Fibroblast of lung (primary cell): ENCODE measurements around the gene NCEH1. TPM values are rescaled to one million over a fixed set of nuclear protein-coding genes. Genes with fewer than 3 reads are reported as not detected.

Experiments
- DNase-seq, 2 donors: peaks; one replicate each; pipeline versions ENCODE4 v3.0.0 to v3.0.0-alpha.2; 2010; ENCODE audit warnings: low read depth in 2 of 2
- H2AFZ ChIP-seq: 2 replicates; pipeline ENCODE4 v1.5.1; 2012; ENCODE audit warnings: low read length, control low read depth, inconsistent platforms
- H3K27ac ChIP-seq: 2 replicates; pipeline ENCODE4 v1.5.1; 2011; ENCODE audit warnings: low read length, control low read depth; ENCODE audit not compliant: insufficient read depth
- H3K27me3 ChIP-seq: 2 replicates; pipeline ENCODE4 v1.5.1; 2011; ENCODE audit warnings: mild to moderate bottlenecking, low read length; ENCODE audit not compliant: control insufficient read depth, insufficient read depth
- H3K36me3 ChIP-seq: 2 replicates; pipeline ENCODE4 v1.5.1; 2011; ENCODE audit warnings: low read length; ENCODE audit not compliant: control insufficient read depth, insufficient read depth
- H3K4me1 ChIP-seq: 2 replicates; pipeline ENCODE4 v1.5.1; 2011; ENCODE audit warnings: low read length; ENCODE audit not compliant: control insufficient read depth, insufficient read depth; ENCODE audit errors: extremely low read depth
- H3K4me2 ChIP-seq: 2 replicates; pipeline ENCODE4 v1.5.1; 2011; ENCODE audit warnings: low read length, control low read depth; ENCODE audit not compliant: insufficient read depth; ENCODE audit errors: extremely low read depth
- H3K4me3 ChIP-seq, 4 experiments: fragments of 200-600 bp in 1 of 4; sonication (generic) in 1 of 4; replicated peaks in 1 of 4; 2 replicates each; pipeline ENCODE4 v1.5.1; 2011 to 2016; ENCODE audit warnings: low read length in 4 of 4, low read depth in 3 of 4, mild to moderate bottlenecking in 3 of 4, control low read depth in 2 of 4, inconsistent platforms in 1 of 4, mixed read lengths in 1 of 4; ENCODE audit not compliant: insufficient read depth in 1 of 4; ENCODE audit errors: control extremely low read depth in 1 of 4
- H3K79me2 ChIP-seq: 2 replicates; pipeline ENCODE4 v1.5.1; 2012; ENCODE audit warnings: mild to moderate bottlenecking, low read length, inconsistent platforms; ENCODE audit not compliant: control insufficient read depth, insufficient read depth
- H3K9ac ChIP-seq: 2 replicates; pipeline ENCODE4 v1.5.1; 2011; ENCODE audit warnings: mild to moderate bottlenecking, low read length, control low read depth; ENCODE audit not compliant: insufficient read depth
- H3K9me3 ChIP-seq: 2 replicates; pipeline ENCODE4 v1.5.1; 2012; ENCODE audit warnings: low read depth, low read length; ENCODE audit not compliant: control insufficient read depth, insufficient read depth
- H4K20me1 ChIP-seq: 2 replicates; pipeline ENCODE4 v1.5.1; 2011; ENCODE audit warnings: low read length; ENCODE audit not compliant: control insufficient read depth, insufficient read depth; ENCODE audit errors: extremely low read depth
- EZH2 ChIP-seq: IDR thresholded peaks from 2 replicates; pipeline ENCODE4 v1.5.1; 2012; ENCODE audit warnings: low read length, control low read depth, mild to moderate bottlenecking; ENCODE audit errors: missing control alignments
- polyA plus RNA-seq, 2 donors: library from polyadenylated mRNA; depleted of rRNA in 1 of 2; stranded (reverse) in 1 of 2; unstranded in 1 of 2; fragments of >200 nt; gene quantifications; 2 replicates each; pipeline ENCODE4 v1.2.1, GENCODE V29; 2011 to 2012; ENCODE audit warnings: missing spikeins in 1 of 2
- total RNA-seq: library from RNA; depleted of rRNA; stranded (reverse); fragments of >200 nt; gene quantifications from 2 replicates; pipeline ENCODE4 v1.2.1, GENCODE V29; 2014
- TF ChIP-seq, protein P1 (sequence below), 2 donors: IDR thresholded peaks in 1 of 2; conservative IDR thresholded peaks in 1 of 2; 1 replicate in 1 of 2; 2 replicates in 1 of 2; pipeline ENCODE4 v1.5.1; 2011 to 2012; ENCODE audit warnings: low read length in 2 of 2, control low read depth in 1 of 2, inconsistent platforms in 1 of 2, low read depth in 1 of 2, mild to moderate bottlenecking in 1 of 2

NCEH1 gene
- total and polyA plus RNA-seq, 2 donors (not counting 1 experiment from before 2014, with no cell fraction given): 9.9 to 11.4 TPM

DNA sequence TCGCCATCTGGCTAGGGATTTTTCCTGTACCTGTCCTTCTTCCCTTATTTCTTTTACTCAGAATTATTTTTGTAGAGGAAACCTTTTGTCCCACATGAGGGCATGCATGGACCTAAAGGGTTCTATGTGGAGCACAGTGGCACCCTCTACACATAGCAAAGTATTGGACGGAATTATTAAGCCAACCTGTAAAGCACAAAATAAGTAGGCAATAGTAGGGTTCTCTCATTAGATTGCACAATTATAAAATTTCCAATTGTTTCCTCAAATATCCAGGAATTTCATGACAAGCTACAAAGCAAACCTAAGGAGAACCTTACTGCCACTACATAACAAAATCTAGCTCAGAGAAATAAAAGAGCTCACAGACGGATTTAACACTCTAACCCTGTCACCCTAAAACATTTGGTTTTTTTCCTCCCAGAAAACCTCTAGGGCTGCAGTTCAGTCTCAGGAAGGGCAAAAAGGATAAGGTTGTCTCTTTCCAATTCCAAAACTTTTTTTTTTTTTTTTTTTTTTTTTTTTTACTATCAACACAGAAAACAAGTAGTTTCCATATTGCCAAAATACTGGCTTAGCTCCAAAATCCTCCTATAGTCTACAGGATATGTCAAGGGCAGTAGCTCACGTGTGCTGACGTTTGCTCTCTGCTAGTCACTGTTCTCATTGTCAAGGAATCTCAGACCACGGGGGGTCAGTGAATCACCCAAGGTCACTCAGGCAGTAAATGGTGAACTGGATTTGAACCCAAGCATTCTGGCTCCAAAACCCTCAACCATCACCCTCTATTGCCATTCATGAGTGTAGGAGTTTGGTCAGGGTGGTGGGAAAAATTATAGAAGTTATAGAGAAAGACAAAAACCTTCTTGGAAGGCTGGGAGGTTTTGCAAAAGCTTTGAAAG, 52.3 kb downstream of the NCEH1 start:
- Histone ChIP-seq H4K20me1 (no peaks in the 10 kb centered on the region), H3K4me2 (no peak overlapping the region), H3K27ac (peak overlapping the region; percentile 75), H3K9me3 (no peaks in the 10 kb centered on the region), H3K36me3 (no peaks in the 10 kb centered on the region), H3K4me3 (no peak overlapping the region), H3K9ac (no peak overlapping the region), H3K4me1 (peaks cover 7% of the 10 kb centered on the region), H3K27me3 (no peaks in the 10 kb centered on the region), H3K79me2 (peaks cover 21% of the 10 kb centered on the region), H2AFZ (no peak overlapping the region)
- DNase-seq: peak; percentile 96 to 99
- TF ChIP-seq, protein P1, sequence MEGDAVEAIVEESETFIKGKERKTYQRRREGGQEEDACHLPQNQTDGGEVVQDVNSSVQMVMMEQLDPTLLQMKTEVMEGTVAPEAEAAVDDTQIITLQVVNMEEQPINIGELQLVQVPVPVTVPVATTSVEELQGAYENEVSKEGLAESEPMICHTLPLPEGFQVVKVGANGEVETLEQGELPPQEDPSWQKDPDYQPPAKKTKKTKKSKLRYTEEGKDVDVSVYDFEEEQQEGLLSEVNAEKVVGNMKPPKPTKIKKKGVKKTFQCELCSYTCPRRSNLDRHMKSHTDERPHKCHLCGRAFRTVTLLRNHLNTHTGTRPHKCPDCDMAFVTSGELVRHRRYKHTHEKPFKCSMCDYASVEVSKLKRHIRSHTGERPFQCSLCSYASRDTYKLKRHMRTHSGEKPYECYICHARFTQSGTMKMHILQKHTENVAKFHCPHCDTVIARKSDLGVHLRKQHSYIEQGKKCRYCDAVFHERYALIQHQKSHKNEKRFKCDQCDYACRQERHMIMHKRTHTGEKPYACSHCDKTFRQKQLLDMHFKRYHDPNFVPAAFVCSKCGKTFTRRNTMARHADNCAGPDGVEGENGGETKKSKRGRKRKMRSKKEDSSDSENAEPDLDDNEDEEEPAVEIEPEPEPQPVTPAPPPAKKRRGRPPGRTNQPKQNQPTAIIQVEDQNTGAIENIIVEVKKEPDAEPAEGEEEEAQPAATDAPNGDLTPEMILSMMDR (conservative IDR thresholded peaks at IDR 0.05 in 1 of 2, IDR thresholded peaks at IDR 0.05 in 1 of 2; ENCODE audit: low read depth in 1 of 2, low read length in 2 of 2): no peak
- TF ChIP-seq EZH2: no peak

DNA sequence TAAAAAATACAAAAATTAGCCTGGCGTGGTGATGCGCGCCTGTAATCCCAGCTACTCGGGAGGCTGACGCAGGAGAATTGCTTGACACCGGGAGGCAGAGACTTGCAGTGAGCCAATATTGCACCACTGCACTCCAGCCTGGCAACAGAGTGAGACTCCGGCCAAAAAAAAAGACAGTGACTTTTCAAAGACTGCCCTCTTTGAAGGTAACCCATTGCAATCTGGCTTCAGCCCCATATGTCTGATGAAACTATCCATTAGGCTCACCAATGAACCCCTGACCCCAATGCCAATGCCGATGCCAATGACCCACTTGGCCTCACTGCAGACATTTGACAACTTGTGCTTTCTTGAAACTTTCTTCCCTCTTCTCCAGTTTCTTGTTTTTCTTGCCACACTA, 54.3 kb downstream of the NCEH1 start:
- H4K20me1 ChIP-seq: no peaks in the 10 kb centered on the region
- H3K9me3 ChIP-seq: no peaks in the 10 kb centered on the region
- no peaks in the 10 kb centered on the region for H3K36me3 ChIP-seq
- no peak overlapping the region for H3K4me3 ChIP-seq
- no peak overlapping the region for H3K4me2 ChIP-seq
- H3K27ac ChIP-seq: no peak overlapping the region
- DNase-seq: no peak
- TF ChIP-seq, protein P1 (conservative IDR thresholded peaks at IDR 0.05 in 1 of 2, IDR thresholded peaks at IDR 0.05 in 1 of 2; ENCODE audit: low read depth in 1 of 2, low read length in 2 of 2): no peak
- TF ChIP-seq EZH2: no peak
- H3K9ac ChIP-seq: no peak overlapping the region
- H3K27me3 ChIP-seq: no peaks in the 10 kb centered on the region
- peaks cover 27% of the 10 kb centered on the region for H3K79me2 ChIP-seq
- no peak overlapping the region for H2AFZ ChIP-seq
- H3K4me1 ChIP-seq: peaks cover 7% of the 10 kb centered on the region

DNA sequence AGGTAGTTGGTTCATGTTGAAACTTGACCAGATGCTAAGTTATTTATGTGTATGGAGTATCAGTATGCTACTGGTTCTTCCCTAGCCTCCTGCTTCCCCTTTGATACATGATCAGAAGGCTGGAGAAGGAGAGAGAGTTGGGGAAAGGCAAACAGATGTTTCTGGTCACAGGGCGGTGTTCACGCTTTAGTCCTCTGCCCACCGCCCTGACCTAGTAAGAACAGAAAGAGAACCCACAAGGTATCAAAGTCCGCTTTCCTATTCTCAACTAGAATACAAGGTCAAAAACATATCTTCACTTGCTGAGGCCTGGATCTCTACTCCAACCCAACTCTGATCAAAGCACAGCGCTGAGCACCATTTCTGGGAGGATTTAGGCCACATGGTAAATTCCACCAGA, 55.5 kb downstream of the NCEH1 start:
- peaks cover 30% of the 10 kb centered on the region for H3K79me2 ChIP-seq
- no peak for TF ChIP-seq EZH2
- TF ChIP-seq, protein P1 (conservative IDR thresholded peaks at IDR 0.05 in 1 of 2, IDR thresholded peaks at IDR 0.05 in 1 of 2; ENCODE audit: low read depth in 1 of 2, low read length in 2 of 2): no peak

More for the DNA sequence above, 55.5 kb downstream of the NCEH1 start:
- Histone ChIP-seq H3K4me1 (peaks cover 7% of the 10 kb centered on the region), H3K4me3 (no peak overlapping the region), H3K9ac (no peak overlapping the region), H2AFZ (no peak overlapping the region), H3K4me2 (no peak overlapping the region), H3K9me3 (no peaks in the 10 kb centered on the region), H3K36me3 (no peaks in the 10 kb centered on the region), H3K27me3 (no peaks in the 10 kb centered on the region), H3K27ac (no peak overlapping the region), H4K20me1 (no peaks in the 10 kb centered on the region)
- DNase-seq: no peak
